Left ventricle myocardium inferior (tissue), 1 donor: ENCODE data around the gene PKD2L1. TPM values are rescaled to one million over a fixed set of nuclear protein-coding genes. Genes with fewer than 3 reads are reported as not detected.
"Not testable (repeated sequence)": the region's sequence is repeated elsewhere in the genome, so short reads cannot be mapped to it uniquely, and the experiment has no call there.

ENCODE experiments used
- DNase-seq: peaks from one replicate; pipeline ENCODE4 v3.0.0-alpha.2; 2020
- H3K27ac ChIP-seq: fragments of 200-600 bp; replicated peaks from 2 replicates; pipeline ENCODE4 v1.8.0; 2021
- H3K27me3 ChIP-seq: fragments of 200-600 bp; 2 replicates; pipeline ENCODE4 v1.8.0; 2021; ENCODE audit warnings: low read depth
- H3K36me3 ChIP-seq: fragments of 200-600 bp; 2 replicates; pipeline ENCODE4 v1.8.0; 2021
- H3K4me1 ChIP-seq: fragments of 200-600 bp; 2 replicates; pipeline ENCODE4 v1.8.0; 2021
- H3K4me3 ChIP-seq: fragments of 200-600 bp; 2 replicates; pipeline ENCODE4 v1.8.0; 2021; ENCODE audit warnings: mild to moderate bottlenecking, moderate library complexity
- H3K9me3 ChIP-seq: fragments of 200-600 bp; replicated peaks from 2 replicates; pipeline ENCODE4 v1.8.0; 2021
- CTCF ChIP-seq: fragments of 200-600 bp; IDR thresholded peaks from 2 replicates; pipeline ENCODE4 v1.8.0; 2021; ENCODE audit warnings: antibody characterized with exemption, mild to moderate bottlenecking, borderline replicate concordance
- intact Hi-C: fragments of 100-400 bp; cut with micrococcal nuclease; formaldehyde crosslinking; loops from one replicate; pipeline ENCODE4 v1.11.0; 2022
- total RNA-seq: library from RNA; stranded (reverse); fragmentation: NEBNext Ultra II Directional; extraction: Animal tissue kit (Norgen Biotek cat#: 25700); gene quantifications from one replicate; pipeline ENCODE4 v1.2.1, GENCODE V29; 2021
- donor health status: DM: no; HTN: yes; CAD: no; lungs with severe emphysema.

Gene PKD2L1
- total RNA-seq, 1 donor from 2014 or later, result not detected

GRCh38 chr10:100282907-100283306, 47.1 kb downstream of the PKD2L1 start:
- no peaks in the 10 kb centered on the region for H3K27me3 ChIP-seq
- no peaks in the 10 kb centered on the region for H3K9me3 ChIP-seq
- no peak overlapping the region for H3K4me3 ChIP-seq
- peaks cover 29% of the 10 kb centered on the region for H3K36me3 ChIP-seq
- DNase-seq, result no peak
- TF ChIP-seq CTCF, result no peak
- intact Hi-C loops, result no loop called here
- H3K27ac ChIP-seq, result no peak overlapping the region
- H3K4me1 ChIP-seq, result peaks cover 54% of the 10 kb centered on the region

GRCh38 chr10:100276971-100277370, 53.1 kb downstream of the PKD2L1 start:
- H3K4me3 ChIP-seq, H3K9me3 ChIP-seq, H3K27ac ChIP-seq, H3K27me3 ChIP-seq, DNase-seq, intact Hi-C loops, H3K4me1 ChIP-seq: not testable (repeated sequence)
- peaks cover 53% of the 10 kb centered on the region for H3K36me3 ChIP-seq

- no peaks in the 10 kb centered on the region for H3K27me3 ChIP-seq
- no peaks in the 10 kb centered on the region for H3K36me3 ChIP-seq
- peaks cover 33% of the 10 kb centered on the region for H3K4me1 ChIP-seq
- peak; percentile 88 for DNase-seq
- peak within 1 kb of the TSS; percentile 76 for H3K27ac ChIP-seq
- H3K9me3 ChIP-seq, result no peaks in the 10 kb centered on the region
- no peak for TF ChIP-seq CTCF
- H3K4me3 ChIP-seq, result peak within 1 kb of the TSS; percentile 96
- intact Hi-C loops, result no loop called here
Measured at GRCh38 chr10:100267239-100268104, 62.6 kb downstream of the PKD2L1 start, which contains the start of gene CWF19L1. Gene CWF19L1 (minus strand): TSS chr10:100267638. CDS start chr10:100267593, 45 bp downstream.

GRCh38 chr10:100265821-100266485, 64.1 kb downstream of the PKD2L1 start:
- H3K4me3 ChIP-seq, result peak overlapping the region; percentile 96
- no peaks in the 10 kb centered on the region for H3K9me3 ChIP-seq
- H3K36me3 ChIP-seq, result peaks cover 2% of the 10 kb centered on the region
- peaks cover 33% of the 10 kb centered on the region for H3K4me1 ChIP-seq
- TF ChIP-seq CTCF, result no peak
- no peak for DNase-seq
- no peaks in the 10 kb centered on the region for H3K27me3 ChIP-seq
- H3K27ac ChIP-seq, result no peak overlapping the region
- intact Hi-C loops, result no loop called here

- Histone ChIP-seq H3K27ac (no peak overlapping the region), H3K9me3 (no peaks in the 10 kb centered on the region), H3K4me3 (no peak overlapping the region), H3K36me3 (peaks cover 97% of the 10 kb centered on the region), H3K4me1 (no peaks in the 10 kb centered on the region), H3K27me3 (no peaks in the 10 kb centered on the region)
- TF ChIP-seq CTCF, result no peak
- intact Hi-C loops, result no loop called here
- DNase-seq, result no peak
Measured at GRCh38 chr10:100254191-100254590, 75.8 kb downstream of the PKD2L1 start.

GRCh38 chr10:100253041-100253440, 77.0 kb downstream of the PKD2L1 start:
- no peak for TF ChIP-seq CTCF
- no peak for DNase-seq
- Histone ChIP-seq H3K27ac (no peak overlapping the region), H3K9me3 (no peaks in the 10 kb centered on the region), H3K4me3 (no peak overlapping the region), H3K27me3 (no peaks in the 10 kb centered on the region), H3K36me3 (peaks cover 98% of the 10 kb centered on the region), H3K4me1 (no peaks in the 10 kb centered on the region)
- intact Hi-C loops, result no loop called here
